Cardiac septum (tissue), 1 donor: ENCODE data around the gene NF1. TPM values are rescaled to one million over a fixed set of nuclear protein-coding genes. Genes with fewer than 3 reads are reported as not detected.
"Not testable (repeated sequence)": the region's sequence is repeated elsewhere in the genome, so short reads cannot be mapped to it uniquely, and the experiment has no call there.

Experiments
- DNase-seq: peaks from one replicate; pipeline ENCODE4 v3.0.0-alpha.2; 2020; ENCODE audit warnings: low spot score
- intact Hi-C: fragments of 100-400 bp; cut with DNase I; formaldehyde crosslinking; loops from one replicate; pipeline ENCODE4 v1.14.0; 2022
- total RNA-seq: library from RNA; stranded (reverse); fragmentation: NEBNext Ultra II Directional; extraction: Animal tissue kit (Norgen Biotek cat#: 25700); gene quantifications from one replicate; pipeline ENCODE4 v1.2.1, GENCODE V29; 2021
- donor health status: DM: no; HTN: no; CAD: no.

Gene NF1
- total RNA-seq, 1 donor from 2014 or later: 53.6 TPM

DNA sequence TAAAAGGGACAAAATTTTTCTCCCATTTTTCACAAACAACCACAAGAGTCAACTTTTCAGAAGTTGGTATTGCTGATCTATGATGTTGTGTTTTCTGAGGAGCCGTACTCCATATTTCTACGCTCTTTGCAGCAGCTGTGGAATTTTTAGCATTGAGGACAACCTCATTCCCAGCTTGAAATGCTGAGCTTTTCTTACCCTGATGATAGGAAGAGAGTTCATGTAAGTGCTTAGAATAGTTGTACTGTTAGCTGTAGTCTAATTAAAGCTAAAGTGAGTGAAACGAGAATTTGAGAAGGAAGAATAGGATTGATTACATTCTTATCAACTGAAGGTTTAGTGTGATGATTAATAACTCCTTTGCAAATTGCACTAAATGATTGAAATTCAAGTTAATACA is 72.3 kb downstream of the NF1 start:
- no peak for DNase-seq
- intact Hi-C loops: no loop called here

DNA sequence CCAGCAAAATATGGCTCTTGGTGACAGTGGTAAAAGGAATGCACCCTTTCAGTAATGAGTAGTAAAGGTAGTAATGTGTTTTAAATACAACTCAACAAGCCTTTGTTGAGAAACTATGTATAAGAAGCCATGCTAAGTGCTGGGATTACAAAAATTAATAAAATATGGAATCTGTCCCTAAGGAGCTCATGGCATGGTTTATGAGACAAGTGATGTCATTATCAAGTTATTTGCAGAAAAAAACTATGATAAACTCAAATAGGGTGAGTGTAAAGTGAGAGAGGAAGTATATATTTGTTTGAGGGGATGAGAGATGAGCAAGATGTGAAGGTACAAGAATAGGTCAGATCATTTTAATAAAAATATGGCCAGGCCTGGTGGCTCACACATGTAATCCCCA is 76.9 kb downstream of the NF1 start:
- intact Hi-C loops: no loop called here
- DNase-seq: no peak

DNA sequence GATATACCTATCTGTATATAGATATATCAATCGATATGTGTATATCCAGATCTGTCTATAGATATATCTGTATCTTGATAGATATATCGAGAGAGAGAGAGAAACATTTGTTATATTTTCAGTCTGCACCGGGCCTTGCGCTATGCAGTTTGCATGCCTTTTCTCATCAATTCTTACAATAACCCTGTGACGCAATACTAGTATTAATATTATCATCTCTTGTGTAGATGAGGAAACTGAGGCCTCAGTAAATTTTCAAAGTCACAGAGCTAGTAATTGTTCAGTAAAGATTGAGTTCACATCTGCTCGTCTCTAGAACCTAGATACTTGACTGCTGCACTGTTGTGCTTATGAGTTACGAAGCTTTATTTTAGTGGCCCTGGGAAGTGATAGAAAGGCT is 77.6 kb downstream of the NF1 start:
- DNase-seq: no peak
- intact Hi-C loops: no loop called here

DNA sequence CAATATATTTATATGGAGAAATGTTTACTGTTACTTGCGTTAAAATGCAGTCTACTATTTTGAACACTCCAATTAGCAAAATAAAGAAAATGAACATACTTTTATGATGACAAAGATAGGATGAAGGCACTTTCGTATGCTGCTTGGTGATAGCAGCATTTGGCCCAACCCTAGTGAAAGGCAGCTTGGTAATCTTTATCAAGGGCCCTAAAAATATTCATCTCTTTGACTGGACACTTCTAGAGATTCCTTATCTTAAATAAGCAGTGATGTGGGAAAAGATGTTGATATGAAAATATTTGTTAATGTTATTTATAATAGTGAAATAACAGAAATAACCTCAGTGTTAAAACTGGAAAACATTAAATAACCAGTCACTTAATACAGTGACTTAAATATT is 79.4 kb downstream of the NF1 start:
- intact Hi-C loops: no loop called here
- no peak for DNase-seq

DNA sequence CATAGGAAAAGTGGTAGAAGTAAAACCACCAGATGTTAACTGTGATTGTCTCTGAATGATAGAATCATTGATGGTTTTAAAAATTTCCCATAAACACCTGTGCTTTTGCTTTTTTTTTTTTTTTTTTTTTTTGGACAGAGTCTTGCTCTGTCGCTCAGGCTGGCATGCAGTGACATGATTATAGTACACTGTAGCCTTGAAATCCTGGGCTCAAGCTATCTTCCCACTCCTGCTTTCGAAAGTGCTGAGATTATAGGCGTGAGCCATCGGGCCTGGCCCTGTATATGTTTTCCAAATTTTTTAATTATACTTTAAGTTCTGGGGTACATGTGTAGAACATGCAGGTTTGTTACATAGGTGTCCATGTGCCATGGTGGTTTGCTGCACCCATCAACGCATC is 80.5 kb downstream of the NF1 start:
- intact Hi-C loops: no loop called here
- no peak for DNase-seq

DNA sequence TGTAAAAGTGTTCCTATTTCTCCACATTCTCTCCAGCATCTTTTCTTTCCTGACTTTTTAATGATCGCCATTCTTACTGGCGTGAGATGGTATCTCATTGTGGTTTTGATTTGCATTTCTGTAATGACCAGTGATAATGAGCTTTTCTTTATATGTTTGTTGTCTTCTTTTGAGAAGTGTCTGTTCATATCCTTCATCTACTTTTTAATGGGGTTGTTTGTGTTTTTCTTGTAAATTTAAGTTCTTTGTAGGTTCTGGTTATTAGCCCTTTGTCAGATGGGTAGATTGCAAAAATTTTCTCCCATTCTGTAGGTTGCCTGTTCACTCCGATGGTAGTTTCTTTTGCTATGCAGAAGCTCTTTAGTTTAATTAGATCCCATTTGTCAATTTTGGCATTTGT is 81.4 kb downstream of the NF1 start:
- DNase-seq, intact Hi-C loops: not testable (repeated sequence)

DNA sequence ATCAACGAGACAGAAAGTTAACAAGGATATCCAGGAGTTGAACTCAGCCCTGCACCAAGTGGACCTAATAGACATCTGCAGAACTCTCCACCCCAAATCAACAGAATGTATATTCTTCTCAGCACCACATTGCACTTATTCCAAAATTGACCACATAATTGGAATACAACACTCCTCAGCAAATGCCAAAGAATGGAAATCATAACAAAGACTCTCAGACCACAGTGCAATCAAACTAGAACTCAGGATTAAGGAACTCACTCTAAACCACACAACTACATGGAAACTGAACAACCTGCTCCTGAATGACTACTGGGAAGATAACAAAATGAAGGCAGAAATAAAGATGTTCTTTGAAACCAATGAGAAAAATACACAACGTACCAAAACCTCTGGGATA is 84.2 kb downstream of the NF1 start:
- intact Hi-C loops, DNase-seq: not testable (repeated sequence)

DNA sequence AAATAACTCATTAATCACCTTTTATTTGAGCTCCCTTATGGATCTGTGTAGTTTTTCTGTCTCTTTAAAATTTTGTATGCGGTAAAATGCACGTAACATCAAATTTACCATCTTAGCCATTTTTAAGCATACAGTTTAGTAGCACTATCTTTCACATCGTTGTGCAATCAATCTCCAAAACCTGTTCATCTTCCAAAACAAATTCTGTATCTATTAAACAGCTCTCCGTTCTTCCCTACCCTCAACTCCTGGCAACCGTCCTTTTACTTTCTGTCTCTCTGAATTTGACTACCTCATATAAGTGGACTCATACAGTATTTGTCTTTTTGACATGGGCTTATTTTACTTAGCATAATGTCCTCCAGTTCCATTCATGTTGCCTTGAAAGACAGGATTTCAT is 100.5 kb downstream of the NF1 start:
- DNase-seq: no peak
- intact Hi-C loops: no loop called here

DNA sequence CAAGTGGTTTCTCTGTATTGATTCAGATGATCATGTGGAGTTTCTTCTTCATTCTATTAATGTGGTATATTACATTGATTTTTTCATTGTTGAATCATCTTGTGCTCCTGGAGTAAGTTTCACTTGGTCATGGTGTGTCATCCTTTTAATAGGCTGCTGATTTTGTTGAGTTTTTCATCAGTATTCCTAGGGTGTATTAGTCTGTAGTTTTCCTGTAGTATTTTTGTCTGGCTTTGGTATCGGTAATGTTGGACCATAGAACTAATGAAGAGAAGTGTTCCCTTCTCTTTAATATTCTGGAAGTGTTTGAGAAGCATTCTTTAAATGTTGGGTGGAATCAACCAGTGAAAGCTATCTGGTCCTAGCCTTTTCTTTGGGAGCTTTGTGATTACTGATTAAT is 103.2 kb downstream of the NF1 start:
- intact Hi-C loops: no loop called here
- DNase-seq: no peak

DNA sequence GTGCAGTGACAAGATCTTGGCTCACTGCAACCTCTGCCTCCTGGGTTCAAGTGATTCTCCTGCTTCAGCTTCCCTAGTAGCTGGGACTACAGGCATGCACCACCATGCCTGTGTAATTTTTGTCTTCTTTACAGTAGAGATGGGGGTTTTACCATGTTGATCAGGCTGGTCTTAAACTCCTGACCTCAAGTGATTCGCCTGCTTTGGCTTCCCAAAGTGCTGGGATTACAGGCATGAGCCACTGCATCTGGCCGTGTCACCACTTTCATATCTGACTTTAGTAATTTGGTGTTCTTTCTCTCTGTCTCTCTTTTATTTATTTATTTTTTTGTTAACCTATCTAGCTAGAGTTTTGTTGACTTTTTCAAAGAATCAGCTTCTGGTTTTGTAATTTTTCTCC is 103.9 kb downstream of the NF1 start:
- intact Hi-C loops, DNase-seq: not testable (repeated sequence)

DNA sequence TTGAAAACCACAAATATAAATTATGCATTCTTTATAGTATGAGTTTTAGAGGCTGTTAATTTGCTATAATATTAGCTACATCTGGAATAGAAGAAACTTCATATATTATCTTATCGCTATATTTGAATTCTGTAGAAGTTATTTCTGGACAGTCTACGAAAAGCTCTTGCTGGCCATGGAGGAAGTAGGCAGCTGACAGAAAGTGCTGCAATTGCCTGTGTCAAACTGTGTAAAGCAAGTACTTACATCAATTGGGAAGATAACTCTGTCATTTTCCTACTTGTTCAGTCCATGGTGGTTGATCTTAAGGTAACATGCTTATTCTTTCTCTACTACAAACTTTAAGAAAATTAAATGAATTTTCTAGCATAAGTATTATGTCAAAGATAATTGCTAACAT is 105.5 kb downstream of the NF1 start:
- intact Hi-C loops: no loop called here
- no peak for DNase-seq

DNA sequence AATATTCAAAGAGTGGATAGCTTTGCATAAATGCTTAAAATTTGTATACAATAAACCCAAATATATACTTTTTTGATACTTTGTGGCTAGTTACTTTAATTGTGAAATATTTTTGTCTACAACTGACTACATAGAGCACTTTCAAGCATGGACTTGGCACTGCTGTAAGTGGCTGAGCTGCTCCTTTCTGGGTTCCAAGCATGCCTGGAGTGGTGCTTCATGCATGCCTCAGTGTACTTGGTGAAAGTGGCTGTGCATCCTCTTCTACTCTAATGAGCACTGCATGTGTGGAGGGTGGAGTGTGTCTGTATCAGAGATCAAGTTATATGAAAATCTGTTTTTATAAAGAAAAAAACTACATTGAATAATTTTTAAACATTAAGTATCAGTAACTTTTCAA is 108.2 kb downstream of the NF1 start:
- no peak for DNase-seq
- intact Hi-C loops: no loop called here

DNA sequence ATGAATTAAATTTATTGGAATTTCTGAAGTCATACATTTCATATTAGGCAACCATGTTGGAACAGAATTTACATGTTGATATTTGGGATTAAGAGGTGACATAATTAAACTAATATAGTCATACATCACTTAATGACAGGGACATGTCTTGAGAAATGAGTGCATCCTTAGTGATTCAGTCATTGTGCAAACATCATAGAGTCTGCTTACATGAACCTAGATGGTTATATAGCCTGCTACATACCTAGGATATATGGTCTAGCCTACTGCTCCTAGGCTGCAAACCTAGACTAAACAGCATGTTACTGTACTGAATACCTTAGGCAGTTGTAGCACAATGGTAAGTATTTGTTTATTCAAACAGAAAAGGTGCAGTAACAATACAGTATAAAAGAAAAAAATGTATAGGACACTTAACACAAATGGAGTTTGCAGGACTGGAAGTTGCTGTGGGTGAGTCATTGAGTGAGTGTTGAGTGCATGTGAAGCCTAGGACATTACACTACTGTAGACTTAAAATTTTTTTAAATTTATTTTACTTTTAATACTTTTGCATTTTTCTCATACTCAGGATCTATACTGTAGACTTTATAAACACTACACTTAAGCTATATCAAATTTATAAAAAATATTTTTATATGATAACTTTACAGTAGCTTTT is 116.7 kb downstream of the NF1 start:
- intact Hi-C loops: no loop called here
- no peak for DNase-seq

DNA sequence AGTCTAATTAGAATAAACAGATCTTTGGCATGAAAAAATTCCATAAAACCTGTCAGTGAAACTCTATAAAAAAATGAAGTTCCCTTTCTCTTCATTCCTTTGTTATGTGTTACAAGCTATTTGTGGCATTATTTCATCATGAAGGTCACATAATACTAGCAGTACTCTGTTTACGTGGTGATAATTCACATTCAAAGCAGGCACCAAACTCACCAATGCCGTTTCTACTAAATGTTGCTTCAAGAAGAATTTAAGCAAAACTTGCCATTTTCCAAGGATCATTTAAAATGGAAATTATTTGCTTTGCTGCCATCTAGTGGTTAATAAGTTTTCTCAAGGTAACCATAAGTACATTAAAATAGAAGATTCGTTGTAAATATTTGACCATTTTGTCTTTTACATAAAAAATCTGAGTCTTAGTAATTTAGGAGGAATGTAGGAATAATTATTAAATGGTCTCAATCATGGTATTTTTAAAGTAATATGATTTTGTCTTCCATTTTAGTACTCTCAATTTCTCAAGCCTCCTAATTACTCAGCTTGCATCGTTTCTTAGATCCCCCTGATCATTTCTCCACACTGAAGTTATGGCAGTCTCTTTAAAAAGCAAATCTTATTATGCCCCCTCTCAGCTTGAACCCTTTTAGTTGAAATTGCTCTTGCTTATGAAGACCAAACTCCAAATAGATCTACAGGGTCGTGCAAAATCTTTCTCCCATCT is 121.4 kb downstream of the NF1 start:
- DNase-seq: no peak
- intact Hi-C loops: no loop called here

DNA sequence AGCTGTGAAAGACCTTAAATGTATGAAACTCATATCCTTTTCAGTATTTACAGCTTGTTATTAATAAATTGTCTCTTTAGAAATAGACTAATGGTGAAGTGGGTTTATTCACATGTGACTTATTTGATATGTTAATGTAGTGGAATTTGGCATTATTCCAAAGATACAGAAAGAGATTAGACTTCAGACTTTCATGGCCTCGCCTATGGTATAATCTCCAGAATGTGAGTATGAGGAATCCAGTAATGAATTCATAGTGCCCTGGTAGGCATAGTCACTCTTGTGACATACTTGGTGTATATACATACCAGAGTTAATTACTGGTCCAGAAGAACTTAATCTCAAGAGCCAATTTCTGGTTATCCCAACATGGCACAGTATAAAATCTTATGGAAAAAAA is 129.6 kb downstream of the NF1 start:
- intact Hi-C loops: no loop called here
- no peak for DNase-seq

DNA sequence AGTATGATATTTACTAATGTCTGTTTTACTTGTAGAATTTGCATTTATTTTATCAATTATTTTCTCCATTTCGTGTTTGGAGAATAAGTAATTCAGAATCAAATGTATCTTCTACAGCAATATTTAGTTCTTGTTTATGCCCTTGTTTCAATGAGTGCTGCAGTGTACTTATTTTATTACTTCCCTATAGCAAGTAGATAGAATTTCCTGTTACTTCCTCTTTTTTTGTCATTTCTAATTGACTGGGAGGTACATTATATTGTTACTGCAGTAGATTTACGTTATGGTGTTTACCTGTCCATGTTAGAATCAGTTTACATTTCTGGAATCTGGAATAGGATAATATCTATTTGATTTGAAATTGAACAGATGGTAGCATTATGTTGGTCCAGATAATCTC is 131.1 kb downstream of the NF1 start:
- intact Hi-C loops: no loop called here

DNA sequence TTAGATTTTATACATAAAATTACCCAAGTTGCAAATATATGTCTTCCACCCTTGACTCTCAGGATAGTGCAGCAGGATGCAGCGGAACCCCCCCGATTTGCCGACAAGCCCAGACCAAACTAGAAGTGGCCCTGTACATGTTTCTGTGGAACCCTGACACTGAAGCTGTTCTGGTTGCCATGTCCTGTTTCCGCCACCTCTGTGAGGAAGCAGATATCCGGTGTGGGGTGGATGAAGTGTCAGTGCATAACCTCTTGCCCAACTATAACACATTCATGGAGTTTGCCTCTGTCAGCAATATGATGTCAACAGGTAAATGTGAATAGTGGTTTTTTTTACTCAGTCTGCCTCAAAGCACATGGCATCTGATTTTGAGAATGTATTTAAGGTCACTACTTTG is 131.6 kb downstream of the NF1 start:
- peak; percentile 78 for DNase-seq
- intact Hi-C loops: no loop called here

More for the DNA sequence above, 131.1 kb downstream of the NF1 start:
- no peak for DNase-seq

DNA sequence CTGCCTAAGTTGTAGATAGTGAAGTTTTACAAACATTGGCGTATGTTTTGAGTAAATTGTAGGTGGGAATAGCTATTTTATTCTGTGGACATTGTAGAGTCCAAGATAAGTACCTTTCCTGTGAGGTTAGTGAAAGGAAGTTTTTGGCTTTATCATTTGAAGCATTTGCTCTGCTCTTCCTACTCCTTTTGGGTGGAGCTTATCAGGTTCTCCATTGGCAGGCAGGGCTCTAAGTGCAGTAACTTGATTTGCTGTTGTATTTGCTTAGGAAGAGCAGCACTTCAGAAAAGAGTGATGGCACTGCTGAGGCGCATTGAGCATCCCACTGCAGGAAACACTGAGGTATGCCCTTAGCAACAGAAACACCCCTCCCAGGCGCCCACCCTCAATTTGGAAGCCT is 132.2 kb downstream of the NF1 start:
- DNase-seq: no peak
- intact Hi-C loops: no loop called here

DNA sequence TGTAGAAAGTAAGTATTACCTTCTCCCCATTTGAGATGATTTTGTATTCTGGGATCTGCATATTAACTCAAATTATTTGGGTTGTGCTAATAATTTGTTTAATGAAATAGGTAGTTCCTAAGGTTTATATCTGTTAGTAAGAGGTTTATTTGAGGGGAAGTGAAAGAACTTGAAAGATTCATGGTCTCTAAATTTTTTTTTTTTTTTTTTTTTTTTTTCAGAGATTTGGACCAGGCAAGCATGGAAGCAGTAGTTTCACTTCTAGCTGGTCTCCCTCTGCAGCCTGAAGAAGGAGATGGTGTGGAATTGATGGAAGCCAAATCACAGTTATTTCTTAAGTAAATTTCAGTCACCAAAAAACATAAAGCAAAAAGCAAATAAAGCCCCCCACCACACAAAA is 137.1 kb downstream of the NF1 start:
- intact Hi-C loops: no loop called here
- no peak for DNase-seq

DNA sequence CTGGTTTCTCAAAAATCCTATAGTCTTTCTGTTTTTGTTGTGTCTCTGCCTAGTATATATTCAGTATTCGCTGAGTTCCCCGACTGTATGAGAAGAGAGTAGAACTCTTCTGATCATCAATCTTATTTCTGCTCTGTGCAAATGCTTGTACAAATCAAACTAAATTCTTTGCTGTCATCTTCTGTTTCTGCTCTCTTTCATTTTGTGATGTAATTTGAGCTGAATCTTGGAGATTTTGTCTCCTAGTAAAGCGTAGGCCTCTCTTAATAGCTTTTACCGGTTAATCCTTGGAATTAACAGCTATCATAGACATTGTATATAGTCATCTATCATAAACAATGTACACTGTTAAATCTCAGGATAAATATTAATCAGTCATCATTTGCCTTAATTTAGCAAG is 140.3 kb downstream of the NF1 start:
- intact Hi-C loops: no loop called here
- no peak for DNase-seq

DNA sequence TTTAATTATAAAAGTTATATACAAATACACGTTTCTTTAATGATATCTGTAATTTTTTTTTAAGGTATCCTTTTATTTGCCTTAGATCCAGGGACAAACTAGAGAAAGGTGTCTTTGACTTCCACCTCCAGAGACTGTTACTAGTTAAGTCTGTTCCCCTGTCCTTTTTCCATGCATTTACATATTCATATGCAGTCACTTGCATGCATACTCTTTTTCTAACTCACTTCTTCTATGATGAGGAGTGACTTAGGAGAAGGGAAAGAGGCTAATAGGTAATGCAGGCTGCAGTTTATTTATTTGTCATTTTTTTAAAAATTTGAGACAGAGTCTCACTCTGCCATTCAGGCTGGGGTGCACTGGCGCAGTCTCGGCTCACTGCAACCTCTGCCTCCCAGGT is 141.4 kb downstream of the NF1 start:
- intact Hi-C loops: no loop called here
- no peak for DNase-seq

DNA sequence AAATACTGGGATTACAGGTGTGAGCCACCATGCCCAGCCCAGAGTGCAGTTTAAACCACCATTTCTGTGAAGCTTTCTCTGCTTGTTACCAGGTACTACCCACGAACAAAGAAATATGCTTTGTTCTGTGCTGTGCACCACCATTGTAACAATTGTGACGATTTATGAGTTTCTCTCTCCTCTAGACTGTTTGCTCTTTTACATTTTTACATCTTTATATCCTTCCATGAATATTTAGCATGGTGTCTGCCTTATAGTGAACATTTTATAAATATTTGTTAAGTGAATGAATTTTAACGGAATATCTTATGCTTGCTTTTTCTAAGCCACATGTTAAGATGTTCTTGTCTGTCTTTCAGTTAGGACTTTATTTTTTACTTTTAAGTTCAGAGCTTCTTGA is 141.9 kb downstream of the NF1 start:
- intact Hi-C loops: no loop called here
- DNase-seq: no peak
